Uterus (tissue), 2 donors: Measurements from ENCODE around the gene AFDN.
A peak's percentile ranks its signal among the peaks of the same experiment; 100 is the strongest.

Experiments
- CTCF ChIP-seq, 4 experiments: fragments of 200-600 bp in 2 of 4; fragments of 450-650 bp in 2 of 4; sonication (generic) in 2 of 4; IDR thresholded peaks; one replicate each; pipeline ENCODE4 v1.5.1; 2016 to 2019; ENCODE audit warnings: antibody characterized with exemption in 4 of 4, mild to moderate bottlenecking in 2 of 4, moderate library complexity in 1 of 4
- POLR2A ChIP-seq, 2 donors: fragments of 450-650 bp; IDR thresholded peaks; one replicate each; pipeline ENCODE4 v1.6.1; 2016; ENCODE audit warnings: antibody characterized with exemption in 2 of 2, mild to moderate bottlenecking in 1 of 2, moderate library complexity in 1 of 2

GRCh38 chr6:167907837-167908681 lies 81.3 kb downstream of the AFDN start:
- TF ChIP-seq CTCF (IDR thresholded peaks at IDR 0.05) (peak; percentile 38 to 50 (median 47)), POLR2A (IDR thresholded peaks at IDR 0.05) (no peak)
